NCI-H2227 (cell line): Measurements from ENCODE around the gene RPP40.
A peak's percentile ranks its signal among the peaks of the same experiment; 100 is the strongest.
"Not testable (repeated sequence)": the region's sequence is repeated elsewhere in the genome, so short reads cannot be mapped to it uniquely, and the experiment has no call there.

Experiments
- DNase-seq: peaks from one replicate; lab custom pipeline; 2025; ENCODE audit not compliant: unreplicated experiment; lab: John Stamatoyannopoulos, UW

The RPP40 gene

GRCh38 chr6:5003604-5004372 is at the start of gene RPP40:
RPP40 (minus strand) TSS chr6:5004037; CDS start chr6:5004002, 35 bp downstream.
- peak; percentile 98 for DNase-seq

- no peak for DNase-seq
These were observed 49.2 kb upstream of the RPP40 start for GRCh38 chr6:5053038-5053437.

GRCh38 chr6:5051394-5051793 is 47.6 kb upstream of the RPP40 start:
- no peak for DNase-seq

- DNase-seq: no peak
These were observed 46.2 kb upstream of the RPP40 start for GRCh38 chr6:5050009-5050408.

GRCh38 chr6:5046430-5046829 is 42.6 kb upstream of the RPP40 start:
- no peak for DNase-seq

- no peak for DNase-seq
These were observed 41.6 kb upstream of the RPP40 start for GRCh38 chr6:5045416-5045815.

GRCh38 chr6:5044866-5045265 is 41.0 kb upstream of the RPP40 start:
- no peak for DNase-seq

GRCh38 chr6:5042436-5042835 is 38.6 kb upstream of the RPP40 start:
- no peak for DNase-seq

- DNase-seq: no peak
These were observed 38.1 kb upstream of the RPP40 start for GRCh38 chr6:5041955-5042354.

GRCh38 chr6:5036269-5036668 is 32.4 kb upstream of the RPP40 start:
- DNase-seq: peak; percentile 80

GRCh38 chr6:5034736-5035135 is 30.9 kb upstream of the RPP40 start:
- DNase-seq: no peak

GRCh38 chr6:5034328-5034727 is 30.5 kb upstream of the RPP40 start:
- DNase-seq: no peak

GRCh38 chr6:5033214-5033904 is 29.5 kb upstream of the RPP40 start:
- DNase-seq: not testable (repeated sequence)

GRCh38 chr6:5032706-5033105 is 28.9 kb upstream of the RPP40 start:
- DNase-seq: peak; percentile 5

- DNase-seq: no peak
These were observed 27.3 kb upstream of the RPP40 start for GRCh38 chr6:5031150-5031549.

GRCh38 chr6:5030596-5031136 is 26.8 kb upstream of the RPP40 start:
- peak; percentile 88 for DNase-seq

GRCh38 chr6:5029609-5030008 is 25.8 kb upstream of the RPP40 start:
- DNase-seq: no peak

GRCh38 chr6:5028921-5029320 is 25.1 kb upstream of the RPP40 start:
- no peak for DNase-seq

GRCh38 chr6:5028301-5028700 is 24.5 kb upstream of the RPP40 start:
- no peak for DNase-seq

- DNase-seq: peak; percentile 63
These were observed 22.3 kb upstream of the RPP40 start for GRCh38 chr6:5025911-5026819.

GRCh38 chr6:5023923-5024322 is 20.1 kb upstream of the RPP40 start:
- no peak for DNase-seq
